DOHH2 (cell line): ENCODE measurements around the gene KIR3DL3.
"Not testable (repeated sequence)": the region's sequence is repeated elsewhere in the genome, so short reads cannot be mapped to it uniquely, and the experiment has no call there.

ENCODE experiments used
- H3F3A ChIP-seq: fragments of 200-600 bp; sonication (generic), shearing (Covaris generic); 2 replicates; pipeline ENCODE4 v1.6.0; 2016; ENCODE audit warnings: antibody characterized with exemption, mild to moderate bottlenecking; ENCODE audit not compliant: control insufficient read depth, insufficient read depth
- H3K27ac ChIP-seq: fragments of 200-600 bp; sonication (generic); 2 replicates; pipeline ENCODE4 v1.5.1; 2014; ENCODE audit warnings: low read depth, mild to moderate bottlenecking, low read length, moderate library complexity
- H3K27me3 ChIP-seq: fragments of 200-600 bp; sonication (generic); 2 replicates; pipeline ENCODE4 v1.6.1; 2014; ENCODE audit warnings: mild to moderate bottlenecking, low read length, mixed read lengths; ENCODE audit not compliant: control insufficient read depth
- H3K36me3 ChIP-seq: fragments of 200-600 bp; sonication (generic); 2 replicates; pipeline ENCODE4 v1.6.1; 2014; ENCODE audit warnings: mild to moderate bottlenecking, low read length, moderate library complexity, mixed read lengths; ENCODE audit not compliant: control insufficient read depth
- H3K4me1 ChIP-seq: fragments of 200-600 bp; sonication (generic); 2 replicates; pipeline ENCODE4 v1.6.1; 2014; ENCODE audit warnings: mild to moderate bottlenecking, low read length, mixed read lengths; ENCODE audit not compliant: control insufficient read depth
- H3K4me2 ChIP-seq: fragments of 200-600 bp; sonication (generic); 2 replicates; pipeline ENCODE4 v1.6.0; 2014; ENCODE audit warnings: mild to moderate bottlenecking, low read length, moderate library complexity
- H3K4me3 ChIP-seq: fragments of 200-600 bp; sonication (generic); 2 replicates; pipeline ENCODE4 v1.5.1; 2014; ENCODE audit warnings: mild to moderate bottlenecking, low read length, mixed read lengths
- H3K79me2 ChIP-seq: fragments of 200-600 bp; sonication (generic); 2 replicates; pipeline ENCODE4 v1.6.1; 2014; ENCODE audit warnings: mild to moderate bottlenecking, low read length, mixed read lengths; ENCODE audit not compliant: control insufficient read depth
- H3K9me2 ChIP-seq: fragments of 200-600 bp; sonication (generic); replicated peaks from 2 replicates; pipeline ENCODE4 v1.6.1; 2014; ENCODE audit warnings: mild to moderate bottlenecking, low read length, mixed read lengths; ENCODE audit not compliant: control insufficient read depth
- H3K9me3 ChIP-seq: fragments of 200-600 bp; sonication (generic); 2 replicates; pipeline ENCODE4 v1.6.1; 2014; ENCODE audit warnings: antibody characterized with exemption, low read length, mixed read lengths; ENCODE audit not compliant: control insufficient read depth, insufficient read depth
- H4K20me1 ChIP-seq: fragments of 200-600 bp; sonication (generic); 2 replicates; pipeline ENCODE4 v1.6.0; 2014; ENCODE audit warnings: low read depth, mild to moderate bottlenecking, antibody characterized with exemption, low read length, moderate library complexity; ENCODE audit not compliant: control insufficient read depth, insufficient read depth
- CTCF ChIP-seq: fragments of 200-600 bp; sonication (generic); IDR thresholded peaks from one replicate; pipeline ENCODE4 v1.5.1; 2014; ENCODE audit warnings: antibody characterized with exemption, mild to moderate bottlenecking, low read depth, low read length; ENCODE audit not compliant: poor library complexity, severe bottlenecking
- EZH2phosphoT487 ChIP-seq: fragments of 200-600 bp; sonication (generic); IDR thresholded peaks from 2 replicates; pipeline ENCODE4 v1.6.1; 2017; ENCODE audit warnings: borderline replicate concordance, mild to moderate bottlenecking, antibody characterized with exemption, low read length, moderate library complexity, mixed read lengths

KIR3DL3 gene

GRCh38 chr19:54724142-54724541 is at the start of gene KIR3DL3:
Gene KIR3DL3 (plus strand): TSS chr19:54724442. CDS start chr19:54724497, 55 bp downstream.
- Histone ChIP-seq H3K27ac (no peak within 1 kb of the TSS), H3K79me2 (no peaks in the 10 kb centered on the region), H3K27me3 (no peaks in the 10 kb centered on the region; the same call in 1 of the 2 replicates), H3K36me3 (no peaks in the 10 kb centered on the region), H4K20me1 (no peaks in the 10 kb centered on the region), H3K9me3 (peaks cover 9% of the 10 kb centered on the region), H3K9me2 (no peaks in the 10 kb centered on the region), H3F3A (no peaks in the 10 kb centered on the region), H3K4me3 (no peak within 1 kb of the TSS), H3K4me2 (no peak within 1 kb of the TSS), H3K4me1 (no peaks in the 10 kb centered on the region)
- no peak for TF ChIP-seq EZH2phosphoT487
- TF ChIP-seq CTCF = no peak

DNA sequence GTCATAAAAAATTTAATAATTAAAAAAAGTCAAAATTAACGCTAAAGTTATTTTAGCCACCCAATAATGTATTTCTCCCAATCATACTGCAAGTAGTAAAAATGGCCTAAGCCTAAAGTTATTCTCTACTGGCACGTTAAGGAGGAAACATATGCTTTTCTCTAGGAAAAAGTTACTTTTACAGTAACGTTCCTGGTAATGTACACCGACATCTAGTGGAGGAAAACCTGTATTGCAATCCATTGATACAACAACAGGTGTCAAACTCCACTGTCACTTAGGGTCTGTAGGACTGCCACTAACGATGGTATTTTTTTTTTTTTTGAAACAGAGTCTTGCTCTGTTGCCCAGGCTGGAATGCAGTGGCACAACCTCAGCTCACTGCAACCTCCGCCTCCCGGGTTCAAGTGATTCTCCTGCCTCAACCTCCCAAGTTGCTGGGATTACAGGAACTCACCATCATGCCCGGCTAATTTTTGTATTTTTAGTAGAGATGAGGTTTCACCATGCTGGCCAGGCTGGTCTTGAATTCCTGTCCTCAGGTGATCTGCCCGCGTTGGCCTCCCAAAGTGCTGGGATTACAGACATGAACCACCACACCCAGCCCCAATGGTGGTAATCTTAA is 47.9 kb upstream of the KIR3DL3 start:
- not testable (repeated sequence) for H3K9me2 ChIP-seq, H4K20me1 ChIP-seq, H3K4me3 ChIP-seq, H3K36me3 ChIP-seq, H3K4me2 ChIP-seq, H3K79me2 ChIP-seq, H3K27ac ChIP-seq, H3F3A ChIP-seq, H3K9me3 ChIP-seq
- Histone ChIP-seq H3K27me3 (peaks cover 19% of the 10 kb centered on the region), H3K4me1 (peaks cover 13% of the 10 kb centered on the region)
- TF ChIP-seq CTCF = peak; percentile 75

- H4K20me1 ChIP-seq = no peaks in the 10 kb centered on the region
- H3K4me3 ChIP-seq = no peak overlapping the region
- peaks cover 13% of the 10 kb centered on the region for H3K27me3 ChIP-seq
- no peaks in the 10 kb centered on the region for H3K36me3 ChIP-seq
- no peaks in the 10 kb centered on the region for H3K9me3 ChIP-seq
- H3K79me2 ChIP-seq = no peaks in the 10 kb centered on the region
- no peaks in the 10 kb centered on the region for H3K9me2 ChIP-seq
- TF ChIP-seq CTCF (no peak), EZH2phosphoT487 (no peak)
- no peak overlapping the region for H3K27ac ChIP-seq
- H3K4me2 ChIP-seq = 0 out of 2 replicates have a peak overlapping the region, but pooled peaks have one; percentile 10
- H3F3A ChIP-seq = 0 out of 2 replicates have a peak, but pooled peaks cover 4% of the 10 kb centered on the region
- peaks cover 13% of the 10 kb centered on the region for H3K4me1 ChIP-seq
Observed at GRCh38 chr19:54677217-54677616, 47.0 kb upstream of the KIR3DL3 start.

GRCh38 chr19:54681596-54681995 is 42.6 kb upstream of the KIR3DL3 start:
- not testable (repeated sequence) for H3K9me2 ChIP-seq, H3F3A ChIP-seq, H3K4me1 ChIP-seq, H3K79me2 ChIP-seq, H3K4me3 ChIP-seq, H3K9me3 ChIP-seq, H4K20me1 ChIP-seq, H3K27ac ChIP-seq, H3K4me2 ChIP-seq, H3K36me3 ChIP-seq
- H3K27me3 ChIP-seq = peaks cover 23% of the 10 kb centered on the region
